ENCODE results near the gene TMEM140.

TMEM140 gene

GRCh38 chr7:135175931-135176330 lies 28.1 kb downstream of the TMEM140 start:
- TF ChIP-seq EP300 (IDR thresholded peaks at IDR 0.05; ENCODE audit: borderline replicate concordance) = no peak
- no peak for TF ChIP-seq MAX (IDR thresholded peaks at IDR 0.05)
- no peak for TF ChIP-seq EGR1 (IDR thresholded peaks at IDR 0.05)
- TF ChIP-seq NFIC (IDR thresholded peaks at IDR 0.05) = no peak
- TF ChIP-seq YY1 (IDR thresholded peaks at IDR 0.05; ENCODE audit: low read depth) = no peak
- TF ChIP-seq CEBPB (IDR thresholded peaks at IDR 0.05) = no peak
- TF ChIP-seq TCF12 (IDR thresholded peaks at IDR 0.05; ENCODE audit: low read depth) = no peak
- no peak for TF ChIP-seq REST (IDR thresholded peaks at IDR 0.05; ENCODE audit: low read depth)
- TF ChIP-seq FOXM1 (IDR thresholded peaks at IDR 0.05; ENCODE audit: borderline replicate concordance, low read depth) = no peak
- no peak for TF ChIP-seq ZBTB7A (IDR thresholded peaks at IDR 0.05; ENCODE audit: low read depth)
- no peak for TF ChIP-seq USF1 (IDR thresholded peaks at IDR 0.05)
- no peak for TF ChIP-seq TEAD4 (IDR thresholded peaks at IDR 0.05)
- TF ChIP-seq TAF1 (IDR thresholded peaks at IDR 0.05; ENCODE audit: low read depth) = no peak
- TF ChIP-seq RAD21 (IDR thresholded peaks at IDR 0.05; ENCODE audit: low read depth) = no peak
- no peak for TF ChIP-seq CREB1 (IDR thresholded peaks at IDR 0.05; ENCODE audit: low read depth)

- TF ChIP-seq EGR1 (IDR thresholded peaks at IDR 0.05) (no peak), TEAD4 (IDR thresholded peaks at IDR 0.05) (peak; percentile 44)
Observed at GRCh38 chr7:135177028-135177696, 29.3 kb downstream of the TMEM140 start.

- TF ChIP-seq CEBPB (IDR thresholded peaks at IDR 0.05) (no peak), EP300 (IDR thresholded peaks at IDR 0.05; ENCODE audit: borderline replicate concordance) (no peak), CREB1 (IDR thresholded peaks at IDR 0.05; ENCODE audit: low read depth) (no peak), FOXM1 (IDR thresholded peaks at IDR 0.05; ENCODE audit: borderline replicate concordance, low read depth) (no peak), TAF1 (IDR thresholded peaks at IDR 0.05; ENCODE audit: low read depth) (no peak), NFIC (IDR thresholded peaks at IDR 0.05) (no peak), TCF12 (IDR thresholded peaks at IDR 0.05; ENCODE audit: low read depth) (no peak), USF1 (IDR thresholded peaks at IDR 0.05) (no peak), TEAD4 (IDR thresholded peaks at IDR 0.05) (no peak), ZBTB7A (IDR thresholded peaks at IDR 0.05; ENCODE audit: low read depth) (no peak), MAX (IDR thresholded peaks at IDR 0.05) (no peak), YY1 (IDR thresholded peaks at IDR 0.05; ENCODE audit: low read depth) (no peak), EGR1 (IDR thresholded peaks at IDR 0.05) (no peak), RAD21 (IDR thresholded peaks at IDR 0.05; ENCODE audit: low read depth) (no peak), REST (IDR thresholded peaks at IDR 0.05; ENCODE audit: low read depth) (no peak)
Observed at GRCh38 chr7:135178364-135178763, 30.5 kb downstream of the TMEM140 start.

- TF ChIP-seq USF1 (IDR thresholded peaks at IDR 0.05) (no peak), TAF1 (IDR thresholded peaks at IDR 0.05; ENCODE audit: low read depth) (no peak), YY1 (IDR thresholded peaks at IDR 0.05; ENCODE audit: low read depth) (no peak), EGR1 (IDR thresholded peaks at IDR 0.05) (no peak), NFIC (IDR thresholded peaks at IDR 0.05) (no peak), CREB1 (IDR thresholded peaks at IDR 0.05; ENCODE audit: low read depth) (no peak), TEAD4 (IDR thresholded peaks at IDR 0.05) (no peak), MAX (IDR thresholded peaks at IDR 0.05) (no peak), FOXM1 (IDR thresholded peaks at IDR 0.05; ENCODE audit: borderline replicate concordance, low read depth) (no peak), REST (IDR thresholded peaks at IDR 0.05; ENCODE audit: low read depth) (no peak), RAD21 (IDR thresholded peaks at IDR 0.05; ENCODE audit: low read depth) (no peak), TCF12 (IDR thresholded peaks at IDR 0.05; ENCODE audit: low read depth) (no peak), ZBTB7A (IDR thresholded peaks at IDR 0.05; ENCODE audit: low read depth) (no peak), EP300 (IDR thresholded peaks at IDR 0.05; ENCODE audit: borderline replicate concordance) (no peak), CEBPB (IDR thresholded peaks at IDR 0.05) (no peak)
Observed at GRCh38 chr7:135179321-135179925, 31.6 kb downstream of the TMEM140 start.

Measured in Ishikawa (cell line).